ENCODE results near the gene RHD.
"Not testable (repeated sequence)": the region's sequence is repeated elsewhere in the genome, so short reads cannot be mapped to it uniquely, and the experiment has no call there.

Gene RHD

DNA sequence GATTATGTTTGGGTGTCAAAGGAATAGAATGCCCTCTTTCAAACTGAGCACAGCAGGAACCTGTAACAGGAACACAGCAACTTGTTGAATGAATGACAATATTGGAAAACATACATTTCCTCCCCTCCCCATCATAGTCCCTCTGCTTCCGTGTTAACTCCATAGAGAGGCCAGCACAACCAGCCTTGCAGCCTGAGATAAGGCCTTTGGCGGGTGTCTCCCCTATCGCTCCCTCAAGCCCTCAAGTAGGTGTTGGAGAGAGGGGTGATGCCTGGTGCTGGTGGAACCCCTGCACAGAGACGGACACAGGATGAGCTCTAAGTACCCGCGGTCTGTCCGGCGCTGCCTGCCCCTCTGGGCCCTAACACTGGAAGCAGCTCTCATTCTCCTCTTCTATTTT, at the start of gene RHD:
TSS of gene RHD (plus strand) at position 272 of the 400 bp plus-strand sequence. CDS start at position 311, 39 bp downstream.
- DNase-seq (ENCODE audit: low read depth in 2 of 2): not testable (repeated sequence)

- DNase-seq (ENCODE audit: low read depth in 2 of 2): no peak
Measured at GRCh38 chr1:25222606-25223005, 49.7 kb upstream of the RHD start.

DNA sequence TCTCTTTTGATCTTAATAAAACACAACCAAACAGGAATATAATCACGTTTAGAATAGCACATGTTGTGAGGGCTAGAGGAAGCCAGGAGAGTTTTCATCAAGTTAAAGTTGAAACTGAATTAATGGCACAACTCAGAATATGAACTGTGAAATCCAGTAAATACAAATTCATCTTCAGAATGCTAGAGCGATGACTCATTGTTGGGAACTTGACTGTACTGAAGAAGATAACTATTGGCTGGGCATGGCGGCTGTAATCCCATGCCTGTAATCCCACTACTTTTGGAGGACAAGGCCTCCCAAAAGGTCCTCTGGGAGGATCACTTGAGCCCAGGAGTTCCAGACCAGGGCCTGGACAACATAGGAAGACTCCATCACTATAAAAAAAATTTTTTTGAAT, 48.8 kb upstream of the RHD start:
- no peak for DNase-seq (ENCODE audit: low read depth in 2 of 2)

DNA sequence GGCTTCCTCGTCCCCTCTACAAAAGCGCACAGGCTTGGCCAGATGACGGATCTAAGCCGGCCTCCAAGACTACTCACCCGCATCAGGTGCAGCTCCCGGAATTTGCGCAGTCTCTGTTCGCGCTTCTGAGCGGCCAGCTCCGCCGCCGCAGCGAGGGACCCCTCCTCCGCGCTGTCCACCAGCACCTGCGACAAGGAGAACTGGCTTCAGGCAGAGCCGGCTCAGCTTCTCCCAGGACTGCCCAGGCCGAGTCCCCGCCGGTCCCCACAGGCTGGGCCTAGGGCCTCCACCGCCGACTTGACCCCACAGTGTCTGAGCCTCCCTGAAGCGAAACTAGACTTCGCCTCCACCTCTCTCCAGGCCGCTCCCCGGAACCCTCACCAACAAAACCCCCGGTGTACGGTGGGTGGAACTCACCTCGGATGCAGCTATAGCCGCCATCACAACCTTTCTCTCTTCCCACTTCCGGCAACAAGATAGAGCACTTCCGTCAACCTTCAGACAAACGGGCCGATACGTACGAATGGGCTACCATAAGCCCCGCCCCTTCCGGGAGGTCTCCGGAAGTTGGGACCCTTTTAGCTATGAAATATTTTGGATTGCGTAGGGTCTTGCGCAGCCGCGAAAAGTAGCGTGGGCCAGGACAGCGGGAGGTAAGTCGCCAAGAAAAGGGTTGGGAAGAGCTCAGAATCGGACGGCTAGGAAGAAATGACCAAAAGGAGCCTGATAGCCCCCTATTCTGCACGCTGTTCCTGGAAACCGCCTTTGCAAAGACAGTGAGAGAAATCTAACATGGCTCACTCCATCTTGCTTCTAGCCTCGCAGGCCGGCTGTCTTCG, 40.1 kb upstream of the RHD start, which contains the start of gene SYF2:
TSS of gene SYF2 (minus strand) at position 476 of the 839 bp plus-strand sequence. CDS start at position 441, 35 bp downstream.
- peak; percentile 82 to 87 for DNase-seq (ENCODE audit: low read depth in 2 of 2)

- DNase-seq (ENCODE audit: low read depth in 2 of 2): peak; percentile 40 to 47
Measured at GRCh38 chr1:25232866-25233784, 39.2 kb upstream of the RHD start.

DNA sequence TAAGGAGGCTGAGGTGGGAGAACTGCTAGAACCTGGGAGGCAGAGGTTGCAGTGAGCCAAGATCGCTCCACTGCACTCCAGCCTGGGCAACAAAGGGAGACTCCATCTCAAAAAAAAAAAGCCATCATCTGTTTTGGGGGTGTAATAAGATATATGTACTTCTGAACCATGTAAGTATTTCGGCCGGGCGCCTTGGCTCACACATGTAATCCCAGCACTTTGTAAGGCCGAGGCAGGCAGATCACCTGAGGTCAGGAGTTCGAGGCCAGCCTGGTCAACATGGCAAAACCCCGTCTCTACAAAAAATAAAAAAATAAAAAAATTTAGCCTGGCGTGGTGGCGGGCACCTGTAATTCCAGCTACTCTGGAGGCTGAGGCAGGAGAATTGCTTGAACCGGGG, 36.9 kb upstream of the RHD start:
- DNase-seq (ENCODE audit: low read depth in 2 of 2): not testable (repeated sequence)

GRCh38 chr1:25236261-25236660, 36.0 kb upstream of the RHD start:
- DNase-seq (ENCODE audit: low read depth in 2 of 2): not testable (repeated sequence)

- DNase-seq (ENCODE audit: low read depth in 2 of 2): no peak
Measured at GRCh38 chr1:25238046-25238445, 34.3 kb upstream of the RHD start.

DNA sequence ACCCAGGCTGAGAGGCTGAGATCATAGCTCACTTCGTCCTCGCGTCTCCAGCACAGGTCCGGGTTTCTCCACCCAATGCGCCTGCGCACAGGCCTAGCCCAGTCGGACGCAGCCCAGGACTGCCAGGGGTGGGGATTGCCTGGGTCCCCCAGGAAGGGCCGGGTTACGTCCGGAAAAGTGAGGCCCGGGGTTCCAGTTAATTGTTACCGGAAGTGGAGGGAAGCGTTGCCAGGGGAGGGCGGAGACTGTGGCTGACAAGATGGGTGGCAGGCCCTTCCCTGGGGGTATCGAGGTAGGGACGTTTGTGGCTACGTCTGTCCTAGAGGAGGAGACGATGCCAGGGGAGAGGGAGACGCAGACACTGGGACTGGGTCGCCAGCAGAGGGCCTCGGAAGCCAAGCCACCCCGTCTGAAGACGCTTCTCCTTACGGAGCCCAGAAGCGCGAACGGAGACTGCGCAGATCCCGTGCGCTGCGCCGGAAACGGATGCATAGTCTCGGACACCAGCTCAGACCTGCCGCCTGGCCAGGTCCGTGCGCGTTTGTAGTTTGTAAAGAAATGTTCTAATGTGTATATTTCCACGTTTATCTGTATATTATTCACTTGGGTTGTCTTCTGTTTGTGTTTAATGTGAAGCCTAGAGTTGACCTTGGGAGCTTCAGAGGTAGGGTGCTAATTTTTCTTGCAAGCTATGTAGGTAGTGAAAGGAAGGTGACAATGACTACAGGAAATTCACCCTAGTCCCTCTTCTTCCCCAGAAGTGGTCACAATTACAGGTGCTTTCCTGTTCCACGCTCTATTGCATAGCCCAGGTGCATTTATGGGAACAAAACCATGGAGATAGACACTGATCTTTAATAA, 32.4 kb upstream of the RHD start:
- peak; percentile 88 to 91 for DNase-seq (ENCODE audit: low read depth in 2 of 2)

GRCh38 chr1:25243907-25244306, 28.4 kb upstream of the RHD start:
- no peak for DNase-seq (ENCODE audit: low read depth in 2 of 2)

GRCh38 chr1:25245393-25245792, 26.9 kb upstream of the RHD start:
- no peak for DNase-seq (ENCODE audit: low read depth in 2 of 2)

DNA sequence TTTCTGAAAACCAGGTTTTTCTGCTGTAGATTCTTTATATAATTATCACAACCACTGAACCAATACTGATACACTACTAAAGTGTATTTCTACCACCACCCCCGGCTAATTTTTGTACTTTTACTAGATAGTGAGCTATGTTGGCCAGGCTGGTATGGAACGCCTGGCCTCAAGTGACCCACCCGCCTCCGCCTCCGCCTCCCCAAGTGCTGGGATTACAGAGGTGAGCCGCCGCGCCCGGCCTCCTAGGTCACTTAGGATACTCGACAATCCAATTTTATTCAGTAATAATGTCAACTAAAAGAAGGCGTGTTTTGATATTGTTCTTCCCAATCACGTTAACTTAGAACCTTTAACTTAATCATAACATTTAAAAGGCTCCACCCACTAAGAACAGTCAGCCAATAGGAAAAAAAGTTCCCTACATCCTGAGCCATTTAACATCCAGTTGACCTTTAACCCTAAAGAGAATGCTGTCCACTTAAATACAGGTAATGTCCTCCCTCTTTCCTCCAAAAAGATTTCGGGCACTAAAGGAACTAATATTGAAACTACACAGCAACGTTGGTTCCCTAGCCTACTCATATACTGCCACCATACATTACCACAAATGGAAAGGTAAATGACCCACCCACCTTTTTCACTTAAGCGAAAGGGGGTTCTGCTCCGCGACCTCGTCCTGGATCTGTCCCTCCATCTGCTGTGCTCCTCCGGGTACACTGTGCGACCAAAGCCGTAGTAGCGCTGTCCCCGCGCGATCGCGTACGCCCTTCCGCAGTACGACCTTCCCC, 26.3 kb upstream of the RHD start:
- DNase-seq (ENCODE audit: low read depth in 2 of 2): no peak

DNA sequence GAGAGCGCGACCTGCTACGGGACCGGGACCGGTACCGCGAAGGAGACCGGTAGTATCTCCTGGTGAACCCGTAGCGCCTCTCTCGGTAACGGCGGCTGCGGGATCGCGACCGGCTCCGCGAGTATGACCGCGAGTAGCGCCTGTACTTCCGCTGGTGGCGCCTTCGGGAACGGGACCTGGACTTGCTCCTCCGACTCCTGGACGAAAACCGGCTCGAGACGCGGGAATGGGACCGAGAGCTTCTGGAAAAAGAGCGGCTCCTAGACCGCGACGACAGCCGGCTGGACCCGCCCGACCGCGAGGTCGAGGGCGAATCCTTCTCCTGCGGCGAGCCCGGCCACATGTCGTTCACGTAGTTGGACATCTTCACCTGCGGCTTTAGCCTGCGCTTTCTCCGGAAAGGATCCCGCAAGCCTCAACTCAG, 25.7 kb upstream of the RHD start:
- DNase-seq (ENCODE audit: low read depth in 2 of 2): no peak

GRCh38 chr1:25247024-25247828, 25.1 kb upstream of the RHD start, which contains the start of gene RSRP1:
RSRP1 (minus strand) TSS chr1:25247454; CDS start chr1:25246963, 491 bp downstream.
- peak; percentile 99 to 100 for DNase-seq (ENCODE audit: low read depth in 2 of 2)

GRCh38 chr1:25247829-25248754, 24.2 kb upstream of the RHD start:
- DNase-seq (ENCODE audit: low read depth in 2 of 2): no peak

DNA sequence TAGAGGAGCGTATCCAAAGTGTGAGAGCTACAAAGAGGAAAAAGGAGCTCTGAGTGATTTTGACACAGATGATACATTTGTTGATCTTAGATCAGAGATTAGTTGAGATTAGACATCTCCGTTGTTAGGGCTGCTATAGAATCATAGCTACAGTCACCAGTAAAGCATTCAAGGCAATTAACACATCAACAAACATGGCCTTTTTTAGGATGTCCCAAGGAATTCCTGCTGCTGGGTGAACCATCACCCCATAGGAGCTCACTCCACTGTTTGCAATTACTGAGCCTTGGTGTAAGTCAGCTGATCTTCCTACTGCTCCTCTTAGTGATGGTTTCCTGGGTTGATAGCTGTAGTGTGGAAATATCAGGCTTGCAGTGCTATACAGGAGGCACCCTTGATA, 18.4 kb upstream of the RHD start:
- DNase-seq (ENCODE audit: low read depth in 2 of 2): no peak

- DNase-seq (ENCODE audit: low read depth in 2 of 2): no peak
Measured at GRCh38 chr1:25255706-25256577, 16.4 kb upstream of the RHD start.

- DNase-seq (ENCODE audit: low read depth in 2 of 2): no peak
Measured at GRCh38 chr1:25256578-25256965, 15.7 kb upstream of the RHD start.

Measured in stimulated activated CD8-positive, alpha-beta memory T cell treated with anti-CD3 and anti-CD28 coated beads, Interleukin-2, amount 100 ng/mL, for 48 hours (primary cell).